SU-DHL-6 (cell line): ENCODE data around the gene KCND2.

Source experiments
- EZH2phosphoT487 ChIP-seq: fragments of 200-600 bp; sonication (generic), shearing (Covaris generic); conservative IDR thresholded peaks from 2 replicates; pipeline ENCODE4 v1.6.1; 2018; ENCODE audit warnings: mild to moderate bottlenecking, antibody characterized with exemption, low read length, moderate library complexity, mixed read lengths
- TF ChIP-seq, protein P1 (sequence below): fragments of 200-600 bp; sonication (generic); IDR thresholded peaks from one replicate; pipeline ENCODE4 v1.5.1; 2017; ENCODE audit warnings: antibody characterized with exemption, mild to moderate bottlenecking, low read length, moderate library complexity; ENCODE audit not compliant: insufficient read depth, poor library complexity, severe bottlenecking

DNA sequence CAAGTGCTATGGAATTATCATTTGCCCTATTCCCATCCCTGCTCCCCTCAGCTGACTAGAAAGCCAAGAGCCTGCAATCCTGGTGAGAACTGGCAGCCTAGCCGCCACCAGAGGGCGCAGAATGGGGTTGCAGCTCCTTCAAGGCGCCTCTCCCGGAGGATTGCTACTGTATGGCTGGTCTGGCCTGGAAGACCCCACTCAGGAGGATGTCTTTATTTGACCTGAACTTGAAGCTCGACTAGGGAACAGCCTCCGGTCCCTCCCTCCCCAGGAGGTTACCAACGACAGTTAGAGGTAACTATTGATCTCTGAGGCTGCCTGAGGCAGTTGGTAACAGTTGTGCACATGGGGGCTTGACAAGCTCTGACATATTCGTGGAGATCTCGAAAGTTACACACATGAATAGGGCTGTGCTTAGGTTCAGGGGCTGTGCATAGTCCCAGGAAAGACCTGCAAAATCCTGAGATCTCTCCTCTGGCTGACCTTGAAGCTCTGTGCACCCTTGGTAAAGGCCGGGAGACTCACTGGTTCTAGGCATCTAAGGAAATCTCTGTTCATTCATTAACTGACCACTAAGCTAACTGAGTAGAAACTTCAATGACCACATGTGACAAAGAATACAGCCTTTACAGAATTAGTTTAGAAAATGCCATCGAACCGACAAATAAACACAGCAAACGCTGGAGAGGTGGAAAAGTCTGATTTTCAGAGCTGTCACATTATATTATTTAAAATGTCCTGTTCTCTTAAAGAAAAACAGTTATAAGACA lies 519.3 kb downstream of the KCND2 start:
- TF ChIP-seq, protein P1, sequence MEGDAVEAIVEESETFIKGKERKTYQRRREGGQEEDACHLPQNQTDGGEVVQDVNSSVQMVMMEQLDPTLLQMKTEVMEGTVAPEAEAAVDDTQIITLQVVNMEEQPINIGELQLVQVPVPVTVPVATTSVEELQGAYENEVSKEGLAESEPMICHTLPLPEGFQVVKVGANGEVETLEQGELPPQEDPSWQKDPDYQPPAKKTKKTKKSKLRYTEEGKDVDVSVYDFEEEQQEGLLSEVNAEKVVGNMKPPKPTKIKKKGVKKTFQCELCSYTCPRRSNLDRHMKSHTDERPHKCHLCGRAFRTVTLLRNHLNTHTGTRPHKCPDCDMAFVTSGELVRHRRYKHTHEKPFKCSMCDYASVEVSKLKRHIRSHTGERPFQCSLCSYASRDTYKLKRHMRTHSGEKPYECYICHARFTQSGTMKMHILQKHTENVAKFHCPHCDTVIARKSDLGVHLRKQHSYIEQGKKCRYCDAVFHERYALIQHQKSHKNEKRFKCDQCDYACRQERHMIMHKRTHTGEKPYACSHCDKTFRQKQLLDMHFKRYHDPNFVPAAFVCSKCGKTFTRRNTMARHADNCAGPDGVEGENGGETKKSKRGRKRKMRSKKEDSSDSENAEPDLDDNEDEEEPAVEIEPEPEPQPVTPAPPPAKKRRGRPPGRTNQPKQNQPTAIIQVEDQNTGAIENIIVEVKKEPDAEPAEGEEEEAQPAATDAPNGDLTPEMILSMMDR: peak; percentile 92
- no peak for TF ChIP-seq EZH2phosphoT487
